Activated T-cell treated with anti-CD3 and anti-CD28 coated beads, Interleukin-2, amount 50 U/mL, for 4 hours (primary cell): ENCODE results near the gene OR2T10. TPM values are rescaled to one million over a fixed set of nuclear protein-coding genes. Genes with fewer than 3 reads are reported as not detected.
"Not testable (repeated sequence)": the region's sequence is repeated elsewhere in the genome, so short reads cannot be mapped to it uniquely, and the experiment has no call there.

ENCODE experiments used
- ATAC-seq, 2 donors: fragments of 200-7000 bp; cut with Tn5 transposase; one replicate each; pipeline ENCODE4 v1.10.0; 2021
- DNase-seq: peaks from one replicate; pipeline ENCODE4 v3.0.0-alpha.2; 2020
- H3K27me3 Mint-ChIP-seq: one replicate; pipeline ENCODE4 v1.8.0; 2021; ENCODE audit warnings: low read depth, mixed read lengths
- H3K36me3 Mint-ChIP-seq: one replicate; pipeline ENCODE4 v1.8.0; 2022; ENCODE audit warnings: mixed read lengths; ENCODE audit not compliant: insufficient read depth
- H3K4me1 Mint-ChIP-seq: one replicate; pipeline ENCODE4 v1.8.0; 2021; ENCODE audit warnings: low read depth, mixed read lengths
- H3K4me3 Mint-ChIP-seq: one replicate; pipeline ENCODE4 v1.8.0; 2021; ENCODE audit warnings: mild to moderate bottlenecking, moderate library complexity, mixed read lengths
- H3K9me3 Mint-ChIP-seq: one replicate; pipeline ENCODE4 v1.8.0; 2021; ENCODE audit warnings: mixed read lengths
- total RNA-seq, 3 donors: library from RNA; stranded (reverse); gene quantifications; one replicate each; pipeline ENCODE4 v1.2.1, GENCODE V29; 2021

Gene OR2T10
- total RNA-seq, 3 donors from 2014 or later, result not detected

- Mint-ChIP-seq H3K36me3 (no peaks in the 10 kb centered on the region), H3K27me3 (no peaks in the 10 kb centered on the region), H3K4me1 (peaks cover 2% of the 10 kb centered on the region), H3K9me3 (no peaks in the 10 kb centered on the region), H3K4me3 (no peak overlapping the region)
- DNase-seq (no peak), ATAC-seq (no peak)
Observed at GRCh38 chr1:248621770-248622169, 24.3 kb upstream of the OR2T10 start.

- Mint-ChIP-seq H3K4me1 (peaks cover 6% of the 10 kb centered on the region), H3K4me3 (no peak overlapping the region), H3K27me3 (no peaks in the 10 kb centered on the region), H3K36me3 (no peaks in the 10 kb centered on the region), H3K9me3 (no peaks in the 10 kb centered on the region)
- DNase-seq (peak; percentile 27), ATAC-seq (no peak)
Observed at GRCh38 chr1:248618878-248619277, 21.4 kb upstream of the OR2T10 start.

GRCh38 chr1:248618119-248618518 is 20.6 kb upstream of the OR2T10 start:
- H3K27me3 Mint-ChIP-seq, result no peaks in the 10 kb centered on the region
- H3K4me1 Mint-ChIP-seq, result peaks cover 7% of the 10 kb centered on the region
- no peaks in the 10 kb centered on the region for H3K36me3 Mint-ChIP-seq
- no peak for DNase-seq
- no peak for ATAC-seq
- no peak overlapping the region for H3K4me3 Mint-ChIP-seq
- no peaks in the 10 kb centered on the region for H3K9me3 Mint-ChIP-seq

- Mint-ChIP-seq H3K27me3 (peaks cover 2% of the 10 kb centered on the region), H3K4me1 (peaks cover 10% of the 10 kb centered on the region), H3K4me3 (no peak overlapping the region), H3K36me3 (no peaks in the 10 kb centered on the region), H3K9me3 (no peaks in the 10 kb centered on the region)
- no peak for DNase-seq
- peak; percentile 75 to 79 for ATAC-seq
Observed at GRCh38 chr1:248613742-248614141, 16.2 kb upstream of the OR2T10 start.

GRCh38 chr1:248611883-248612414 is 14.4 kb upstream of the OR2T10 start:
- Mint-ChIP-seq H3K4me3 (no peak overlapping the region), H3K27me3 (peaks cover 2% of the 10 kb centered on the region), H3K9me3 (no peaks in the 10 kb centered on the region), H3K4me1 (peaks cover 8% of the 10 kb centered on the region), H3K36me3 (no peaks in the 10 kb centered on the region)
- DNase-seq (no peak), ATAC-seq (peak; percentile 62 to 67)

GRCh38 chr1:248610301-248610700 is 12.8 kb upstream of the OR2T10 start:
- Mint-ChIP-seq H3K4me1 (peaks cover 10% of the 10 kb centered on the region), H3K36me3 (no peaks in the 10 kb centered on the region), H3K4me3 (no peak overlapping the region), H3K9me3 (no peaks in the 10 kb centered on the region), H3K27me3 (peaks cover 2% of the 10 kb centered on the region)
- no peak for DNase-seq
- ATAC-seq, result no peak

GRCh38 chr1:248599396-248599795 is 1.9 kb upstream of the OR2T10 start:
- ATAC-seq, result no peak
- H3K9me3 Mint-ChIP-seq, result no peaks in the 10 kb centered on the region
- H3K4me1 Mint-ChIP-seq, result peaks cover 5% of the 10 kb centered on the region
- DNase-seq, result no peak
- H3K36me3 Mint-ChIP-seq, result peaks cover 2% of the 10 kb centered on the region
- peaks cover 1% of the 10 kb centered on the region for H3K27me3 Mint-ChIP-seq
- H3K4me3 Mint-ChIP-seq, result no peak overlapping the region

- Mint-ChIP-seq H3K9me3 (no peaks in the 10 kb centered on the region), H3K36me3 (no peaks in the 10 kb centered on the region), H3K4me3 (no peak overlapping the region), H3K4me1 (peaks cover 5% of the 10 kb centered on the region), H3K27me3 (peaks cover 11% of the 10 kb centered on the region)
- no peak for DNase-seq
- peak; percentile 65 to 67 for ATAC-seq
Observed at GRCh38 chr1:248596615-248597014, 885 bp downstream of the OR2T10 start.

GRCh38 chr1:248593226-248593625 is 4.3 kb downstream of the OR2T10 start:
- Mint-ChIP-seq H3K4me3 (no peak overlapping the region), H3K27me3 (peaks cover 11% of the 10 kb centered on the region), H3K4me1 (peaks cover 5% of the 10 kb centered on the region), H3K36me3 (no peaks in the 10 kb centered on the region), H3K9me3 (no peaks in the 10 kb centered on the region)
- no peak for DNase-seq
- ATAC-seq, result no peak

GRCh38 chr1:248592655-248593054 is 4.8 kb downstream of the OR2T10 start:
- Mint-ChIP-seq H3K4me1 (peaks cover 5% of the 10 kb centered on the region), H3K9me3 (no peaks in the 10 kb centered on the region), H3K36me3 (no peaks in the 10 kb centered on the region), H3K27me3 (peaks cover 11% of the 10 kb centered on the region), H3K4me3 (no peak overlapping the region)
- ATAC-seq (no peak), DNase-seq (no peak)

- H3K27me3 Mint-ChIP-seq, result peaks cover 11% of the 10 kb centered on the region
- no peak overlapping the region for H3K4me3 Mint-ChIP-seq
- H3K9me3 Mint-ChIP-seq, result no peaks in the 10 kb centered on the region
- no peak for ATAC-seq
- no peaks in the 10 kb centered on the region for H3K36me3 Mint-ChIP-seq
- no peaks in the 10 kb centered on the region for H3K4me1 Mint-ChIP-seq
- no peak for DNase-seq
Observed at GRCh38 chr1:248590055-248590454, 7.4 kb downstream of the OR2T10 start.

- ATAC-seq (no peak), DNase-seq (no peak)
- no peak overlapping the region for H3K4me3 Mint-ChIP-seq
- H3K36me3 Mint-ChIP-seq, result no peaks in the 10 kb centered on the region
- no peaks in the 10 kb centered on the region for H3K9me3 Mint-ChIP-seq
- H3K4me1 Mint-ChIP-seq, result no peaks in the 10 kb centered on the region
- peaks cover 11% of the 10 kb centered on the region for H3K27me3 Mint-ChIP-seq
Observed at GRCh38 chr1:248589334-248589733, 8.2 kb downstream of the OR2T10 start.

GRCh38 chr1:248585266-248585665 is 12.2 kb downstream of the OR2T10 start:
- H3K4me3 Mint-ChIP-seq, result no peak overlapping the region
- ATAC-seq, result no peak
- H3K9me3 Mint-ChIP-seq, result no peaks in the 10 kb centered on the region

GRCh38 chr1:248576260-248576980 is 21.1 kb downstream of the OR2T10 start:
- Mint-ChIP-seq H3K4me1 (no peaks in the 10 kb centered on the region), H3K4me3 (no peak overlapping the region), H3K27me3 (no peaks in the 10 kb centered on the region), H3K9me3 (peaks cover 4% of the 10 kb centered on the region), H3K36me3 (no peaks in the 10 kb centered on the region)
- ATAC-seq (no peak), DNase-seq (no peak)

More at GRCh38 chr1:248585266-248585665, 12.2 kb downstream of the OR2T10 start:
- DNase-seq, result no peak
- Mint-ChIP-seq H3K27me3 (no peaks in the 10 kb centered on the region), H3K4me1 (no peaks in the 10 kb centered on the region), H3K36me3 (no peaks in the 10 kb centered on the region)

- ATAC-seq, H3K9me3 Mint-ChIP-seq, DNase-seq, H3K4me3 Mint-ChIP-seq, H3K4me1 Mint-ChIP-seq, H3K27me3 Mint-ChIP-seq, H3K36me3 Mint-ChIP-seq: not testable (repeated sequence)
Observed at GRCh38 chr1:248574657-248575056, 22.8 kb downstream of the OR2T10 start, which contains the start of gene OR2T34. Gene OR2T34, minus strand, starts transcription at chr1:248574757. Its CDS starts 0 bp downstream, at chr1:248574757.
